Ishikawa (cell line): ENCODE measurements around the gene CYP11A1.

Experiments
- CREB1 ChIP-seq: IDR thresholded peaks from 2 replicates; pipeline ENCODE4 v1.6.1; 2012; ENCODE audit warnings: low read depth
- EGR1 ChIP-seq: IDR thresholded peaks from 2 replicates; pipeline ENCODE4 v1.6.1; 2012
- EP300 ChIP-seq: IDR thresholded peaks from 2 replicates; pipeline ENCODE4 v1.6.1; 2012; ENCODE audit warnings: borderline replicate concordance
- FOXM1 ChIP-seq: IDR thresholded peaks from 2 replicates; pipeline ENCODE4 v1.6.1; 2012; ENCODE audit warnings: low read depth, borderline replicate concordance
- RAD21 ChIP-seq: IDR thresholded peaks from 2 replicates; pipeline ENCODE4 v1.6.1; 2012; ENCODE audit warnings: low read depth
- TAF1 ChIP-seq: IDR thresholded peaks from 2 replicates; pipeline ENCODE4 v1.6.1; 2012; ENCODE audit warnings: low read depth, mild to moderate bottlenecking
- TCF12 ChIP-seq: IDR thresholded peaks from 2 replicates; pipeline ENCODE4 v1.6.1; 2012; ENCODE audit warnings: low read depth
- YY1 ChIP-seq: IDR thresholded peaks from 2 replicates; pipeline ENCODE4 v1.6.1; 2012; ENCODE audit warnings: low read depth
- ZBTB7A ChIP-seq: IDR thresholded peaks from 2 replicates; pipeline ENCODE4 v1.6.1; 2012; ENCODE audit warnings: low read depth
- TF ChIP-seq, protein P1 (sequence below): IDR thresholded peaks from 2 replicates; pipeline ENCODE4 v1.6.1; 2012

GRCh38 chr15:74303741-74304309 is 63.6 kb downstream of the CYP11A1 start:
- TF ChIP-seq CREB1 (no peak), FOXM1 (no peak), TAF1 (no peak), RAD21 (no peak), EGR1 (no peak), TCF12 (no peak), YY1 (no peak), EP300 (no peak), ZBTB7A (no peak)
- TF ChIP-seq, protein P1, sequence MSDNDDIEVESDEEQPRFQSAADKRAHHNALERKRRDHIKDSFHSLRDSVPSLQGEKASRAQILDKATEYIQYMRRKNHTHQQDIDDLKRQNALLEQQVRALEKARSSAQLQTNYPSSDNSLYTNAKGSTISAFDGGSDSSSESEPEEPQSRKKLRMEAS: no peak
